GM12878 (cell line): ENCODE results near the gene NHLRC4. TPM values are rescaled to one million over a fixed set of nuclear protein-coding genes. Genes with fewer than 3 reads are reported as not detected.

Source experiments
- BHLHE40 ChIP-seq, 2 experiments: fragments of 450-650 bp in 1 of 2; IDR thresholded peaks; 2 replicates each; pipeline ENCODE4 v1.6.1; 2011 to 2017; ENCODE audit warnings: low read depth in 2 of 2, borderline replicate concordance in 1 of 2, improper control_type of control experiment in 1 of 2, low read length in 1 of 2, mild to moderate bottlenecking in 1 of 2
- BMI1 ChIP-seq: fragments of 450-650 bp; IDR thresholded peaks from 2 replicates; pipeline ENCODE4 v1.6.1; 2016; ENCODE audit warnings: mild to moderate bottlenecking, moderate library complexity, borderline replicate concordance
- BRCA1 ChIP-seq: IDR thresholded peaks from 2 replicates; pipeline ENCODE4 v1.6.1; 2011; ENCODE audit warnings: low read depth, low read length, improper control_type of control experiment
- CREB1 ChIP-seq: IDR thresholded peaks from 2 replicates; pipeline ENCODE4 v1.6.1; 2012; ENCODE audit warnings: low read depth, mild to moderate bottlenecking, inconsistent platforms
- ETV6 ChIP-seq, 2 experiments: fragments of 450-650 bp in 1 of 2; IDR thresholded peaks in 1 of 2; conservative IDR thresholded peaks in 1 of 2; 2 replicates each; pipeline ENCODE4 v1.6.1; 2014; ENCODE audit warnings: antibody characterized with exemption in 1 of 2, borderline replicate concordance in 1 of 2, low read depth in 1 of 2, mild to moderate bottlenecking in 1 of 2, moderate library complexity in 1 of 2
- FOXK2 ChIP-seq: fragments of 450-650 bp; IDR thresholded peaks from 2 replicates; pipeline ENCODE4 v1.6.1; 2017; ENCODE audit warnings: mild to moderate bottlenecking, moderate library complexity
- HDGF ChIP-seq: fragments of 450-650 bp; IDR thresholded peaks from 2 replicates; pipeline ENCODE4 v1.6.1; 2016; ENCODE audit warnings: antibody characterized with exemption
- IKZF1 ChIP-seq: fragments of 450-650 bp; conservative IDR thresholded peaks from 2 replicates; pipeline ENCODE4 v1.6.1; 2017; ENCODE audit warnings: antibody characterized with exemption, mild to moderate bottlenecking
- MEF2A ChIP-seq: IDR thresholded peaks from 2 replicates; pipeline ENCODE4 v1.6.1; 2011; ENCODE audit warnings: low read depth, mild to moderate bottlenecking, low read length, moderate library complexity; ENCODE audit not compliant: insufficient read depth
- MEF2B ChIP-seq: fragments of 450-650 bp; IDR thresholded peaks from 2 replicates; pipeline ENCODE4 v1.6.1; 2018; ENCODE audit warnings: mild to moderate bottlenecking, moderate library complexity; ENCODE audit not compliant: partially characterized antibody, poor library complexity, severe bottlenecking
- NRF1 ChIP-seq: conservative IDR thresholded peaks from 2 replicates; pipeline ENCODE4 v1.6.1; 2011; ENCODE audit warnings: mild to moderate bottlenecking, low read depth, low read length, improper control_type of control experiment
- PAX5 ChIP-seq: IDR thresholded peaks from 2 replicates; pipeline ENCODE4 v1.6.1; 2011; ENCODE audit warnings: low read depth, low read length, borderline replicate concordance
- SMC3 ChIP-seq: IDR thresholded peaks from 2 replicates; pipeline ENCODE4 v1.6.1; 2011; ENCODE audit warnings: low read length, improper control_type of control experiment, borderline replicate concordance
- SPI1 ChIP-seq: IDR thresholded peaks from 2 replicates; pipeline ENCODE4 v1.6.1; 2011; ENCODE audit warnings: low read depth, mild to moderate bottlenecking, low read length, moderate library complexity, borderline replicate concordance; ENCODE audit not compliant: insufficient read depth
- SRF ChIP-seq, 2 experiments: IDR thresholded peaks; 2 replicates each; pipeline ENCODE4 v1.6.1; 2011; ENCODE audit warnings: low read depth in 2 of 2, low read length in 2 of 2, mild to moderate bottlenecking in 1 of 2, moderate library complexity in 1 of 2
- YY1 ChIP-seq: IDR thresholded peaks from 2 replicates; pipeline ENCODE4 v1.6.1; 2011; ENCODE audit warnings: low read depth, mild to moderate bottlenecking, low read length
- polyA plus RNA-seq, 11 experiments: library from polyadenylated mRNA; depleted of rRNA in 4 of 11; unstranded in 6 of 11; stranded (reverse) in 5 of 11; fragments of >200 nt; fragmentation: Nextera tagmentation in 4 of 11; fragmentation: Illumina TruSeq in 1 of 11; extraction: Ambion mirVana in 4 of 11; extraction: Trizol in 1 of 11; gene quantifications; 1 replicate in 1 of 11; 2 replicates in 10 of 11; pipeline versions ENCODE4 v1.2.1 to v1.2.3, GENCODE V29; 2011 to 2016; ENCODE audit warnings: inconsistent platforms in 2 of 11, missing spikeins in 2 of 11, low read depth in 1 of 11
- total RNA-seq, 4 experiments: library from RNA; depleted of rRNA in 3 of 4; stranded (reverse); fragments of >200 nt in 3 of 4; fragmentation: Illumina TruSeq in 1 of 4; extraction: Trizol in 1 of 4; gene quantifications; 2 replicates each; pipeline versions ENCODE4 v1.2.1 to v1.2.3, GENCODE V29; 2013 to 2021
- TF ChIP-seq, protein P1 (sequence below): IDR thresholded peaks from 2 replicates; pipeline ENCODE4 v1.6.1; 2012; ENCODE audit warnings: low read depth, low read length, improper control_type of control experiment
- TF ChIP-seq, protein P2 (sequence below): fragments of 450-650 bp; IDR thresholded peaks from 2 replicates; pipeline ENCODE4 v1.6.1; 2017; ENCODE audit warnings: mild to moderate bottlenecking, low read depth, inconsistent platforms; ENCODE audit not compliant: poor library complexity, severe bottlenecking
- TF ChIP-seq, protein P3 (sequence below): IDR thresholded peaks from 2 replicates; pipeline ENCODE4 v1.6.1; 2011; ENCODE audit warnings: borderline replicate concordance, low read depth, mild to moderate bottlenecking, moderate library complexity, mixed read lengths, low read length; ENCODE audit not compliant: insufficient read depth; ENCODE audit errors: extremely low read length
- TF ChIP-seq, protein P4 (sequence below): fragments of 450-650 bp; IDR thresholded peaks from 2 replicates; pipeline ENCODE4 v1.6.1; 2016; ENCODE audit warnings: mild to moderate bottlenecking
- TF ChIP-seq, protein P5 (sequence below): fragments of 450-650 bp; IDR thresholded peaks from 2 replicates; pipeline ENCODE4 v1.6.1; 2017; ENCODE audit warnings: borderline replicate concordance

The NHLRC4 gene
- total and polyA plus RNA-seq, 10 of the 15 experiments (the other 5 are each of a cell fraction or from before 2014, with no cell fraction given): 0.07 to 1.1 (median 0.57) TPM; not detected in 3

DNA sequence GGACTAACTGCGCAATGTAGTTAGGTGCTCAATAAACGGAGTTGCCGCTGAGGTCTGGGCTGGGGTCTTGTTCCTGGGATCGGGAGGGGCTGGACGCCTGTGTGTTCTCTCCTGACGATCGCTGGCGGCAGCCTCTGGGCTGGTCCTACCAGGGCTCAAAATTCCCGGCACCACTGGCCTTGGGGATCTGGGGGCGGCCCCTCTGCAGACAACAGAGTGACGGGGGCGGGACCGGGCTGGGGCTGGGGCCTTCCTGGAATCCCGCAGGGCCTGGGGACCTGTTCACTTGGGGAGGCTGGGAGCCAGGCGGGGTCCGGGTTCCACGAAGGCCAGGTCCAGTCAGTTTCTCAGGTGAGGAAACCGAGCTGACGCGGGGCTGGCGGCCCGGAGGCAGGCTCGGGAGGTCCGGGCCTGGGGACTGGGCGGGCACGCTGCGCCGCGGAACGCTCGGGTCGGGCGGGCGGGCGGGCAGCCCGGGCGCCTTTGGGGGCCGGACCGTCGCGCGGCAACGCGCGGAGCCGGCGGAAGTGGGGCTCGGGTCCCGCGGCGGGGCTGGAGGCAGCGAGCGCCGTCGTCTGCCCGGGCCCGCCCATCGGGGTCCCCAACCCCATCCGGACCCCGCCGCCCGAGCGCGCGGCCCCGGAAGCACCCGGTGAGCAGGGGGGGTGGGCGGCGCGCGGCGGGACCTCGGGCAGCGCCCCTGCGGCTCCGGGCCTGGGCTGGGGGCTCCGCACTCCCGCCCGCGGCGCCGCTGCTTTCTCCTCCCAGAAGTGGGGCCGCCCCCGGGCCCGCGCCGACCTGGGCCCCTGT is 2.8 kb downstream of the NHLRC4 start, which contains the start of gene PIGQ (continued):
- TF ChIP-seq, protein P1, sequence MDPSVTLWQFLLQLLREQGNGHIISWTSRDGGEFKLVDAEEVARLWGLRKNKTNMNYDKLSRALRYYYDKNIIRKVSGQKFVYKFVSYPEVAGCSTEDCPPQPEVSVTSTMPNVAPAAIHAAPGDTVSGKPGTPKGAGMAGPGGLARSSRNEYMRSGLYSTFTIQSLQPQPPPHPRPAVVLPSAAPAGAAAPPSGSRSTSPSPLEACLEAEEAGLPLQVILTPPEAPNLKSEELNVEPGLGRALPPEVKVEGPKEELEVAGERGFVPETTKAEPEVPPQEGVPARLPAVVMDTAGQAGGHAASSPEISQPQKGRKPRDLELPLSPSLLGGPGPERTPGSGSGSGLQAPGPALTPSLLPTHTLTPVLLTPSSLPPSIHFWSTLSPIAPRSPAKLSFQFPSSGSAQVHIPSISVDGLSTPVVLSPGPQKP: no peak
- TF ChIP-seq MEF2B (no peak), BMI1 (no peak), IKZF1 (peak; percentile 49), SMC3 (no peak), CREB1 (no peak), SPI1 (no peak), BHLHE40 (IDR thresholded peaks at IDR 0.05; ENCODE audit: borderline replicate concordance in 1 of 2, low read depth in 2 of 2, low read length in 1 of 2) (0 out of 4 replicates have a peak, but pooled peaks of 1 of the 2 experiments have one; percentile 17), NRF1 (no peak), SRF (IDR thresholded peaks at IDR 0.05; ENCODE audit: low read depth in 2 of 2, low read length in 2 of 2) (0 out of 4 replicates have a peak, but pooled peaks of 1 of the 2 experiments have one; percentile 46), YY1 (0 out of 2 replicates have a peak, but pooled peaks have one; percentile 43), FOXK2 (no peak), HDGF (no peak), PAX5 (no peak), BRCA1 (no peak), MEF2A (0 out of 2 replicates have a peak, but pooled peaks have one; percentile 8), ETV6 (conservative IDR thresholded peaks at IDR 0.05 in 1 of 2, IDR thresholded peaks at IDR 0.05 in 1 of 2; ENCODE audit: borderline replicate concordance in 1 of 2, low read depth in 1 of 2) (no peak)
- TF ChIP-seq, protein P2, sequence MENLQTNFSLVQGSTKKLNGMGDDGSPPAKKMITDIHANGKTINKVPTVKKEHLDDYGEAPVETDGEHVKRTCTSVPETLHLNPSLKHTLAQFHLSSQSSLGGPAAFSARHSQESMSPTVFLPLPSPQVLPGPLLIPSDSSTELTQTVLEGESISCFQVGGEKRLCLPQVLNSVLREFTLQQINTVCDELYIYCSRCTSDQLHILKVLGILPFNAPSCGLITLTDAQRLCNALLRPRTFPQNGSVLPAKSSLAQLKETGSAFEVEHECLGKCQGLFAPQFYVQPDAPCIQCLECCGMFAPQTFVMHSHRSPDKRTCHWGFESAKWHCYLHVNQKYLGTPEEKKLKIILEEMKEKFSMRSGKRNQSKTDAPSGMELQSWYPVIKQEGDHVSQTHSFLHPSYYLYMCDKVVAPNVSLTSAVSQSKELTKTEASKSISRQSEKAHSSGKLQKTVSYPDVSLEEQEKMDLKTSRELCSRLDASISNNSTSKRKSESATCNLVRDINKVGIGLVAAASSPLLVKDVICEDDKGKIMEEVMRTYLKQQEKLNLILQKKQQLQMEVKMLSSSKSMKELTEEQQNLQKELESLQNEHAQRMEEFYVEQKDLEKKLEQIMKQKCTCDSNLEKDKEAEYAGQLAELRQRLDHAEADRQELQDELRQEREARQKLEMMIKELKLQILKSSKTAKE: no peak
- TF ChIP-seq, protein P3, sequence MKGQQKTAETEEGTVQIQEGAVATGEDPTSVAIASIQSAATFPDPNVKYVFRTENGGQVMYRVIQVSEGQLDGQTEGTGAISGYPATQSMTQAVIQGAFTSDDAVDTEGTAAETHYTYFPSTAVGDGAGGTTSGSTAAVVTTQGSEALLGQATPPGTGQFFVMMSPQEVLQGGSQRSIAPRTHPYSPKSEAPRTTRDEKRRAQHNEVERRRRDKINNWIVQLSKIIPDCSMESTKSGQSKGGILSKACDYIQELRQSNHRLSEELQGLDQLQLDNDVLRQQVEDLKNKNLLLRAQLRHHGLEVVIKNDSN: no peak
- TF ChIP-seq, protein P4, sequence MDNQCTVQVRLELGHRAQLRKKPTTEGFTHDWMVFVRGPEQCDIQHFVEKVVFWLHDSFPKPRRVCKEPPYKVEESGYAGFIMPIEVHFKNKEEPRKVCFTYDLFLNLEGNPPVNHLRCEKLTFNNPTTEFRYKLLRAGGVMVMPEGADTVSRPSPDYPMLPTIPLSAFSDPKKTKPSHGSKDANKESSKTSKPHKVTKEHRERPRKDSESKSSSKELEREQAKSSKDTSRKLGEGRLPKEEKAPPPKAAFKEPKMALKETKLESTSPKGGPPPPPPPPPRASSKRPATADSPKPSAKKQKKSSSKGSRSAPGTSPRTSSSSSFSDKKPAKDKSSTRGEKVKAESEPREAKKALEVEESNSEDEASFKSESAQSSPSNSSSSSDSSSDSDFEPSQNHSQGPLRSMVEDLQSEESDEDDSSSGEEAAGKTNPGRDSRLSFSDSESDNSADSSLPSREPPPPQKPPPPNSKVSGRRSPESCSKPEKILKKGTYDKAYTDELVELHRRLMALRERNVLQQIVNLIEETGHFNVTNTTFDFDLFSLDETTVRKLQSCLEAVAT: no peak
- TF ChIP-seq, protein P5, sequence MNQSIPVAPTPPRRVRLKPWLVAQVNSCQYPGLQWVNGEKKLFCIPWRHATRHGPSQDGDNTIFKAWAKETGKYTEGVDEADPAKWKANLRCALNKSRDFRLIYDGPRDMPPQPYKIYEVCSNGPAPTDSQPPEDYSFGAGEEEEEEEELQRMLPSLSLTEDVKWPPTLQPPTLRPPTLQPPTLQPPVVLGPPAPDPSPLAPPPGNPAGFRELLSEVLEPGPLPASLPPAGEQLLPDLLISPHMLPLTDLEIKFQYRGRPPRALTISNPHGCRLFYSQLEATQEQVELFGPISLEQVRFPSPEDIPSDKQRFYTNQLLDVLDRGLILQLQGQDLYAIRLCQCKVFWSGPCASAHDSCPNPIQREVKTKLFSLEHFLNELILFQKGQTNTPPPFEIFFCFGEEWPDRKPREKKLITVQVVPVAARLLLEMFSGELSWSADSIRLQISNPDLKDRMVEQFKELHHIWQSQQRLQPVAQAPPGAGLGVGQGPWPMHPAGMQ: no peak
